H1 (cell line): ENCODE results near the gene ATXN2. TPM values are rescaled to one million over a fixed set of nuclear protein-coding genes. Genes with fewer than 3 reads are reported as not detected.

Experiments used
- CTCF ChIA-PET: fragments of 300-600 bp; sonication (Branson Sonifier 250); formaldehyde crosslinking; loops from one replicate; lab custom pipeline; 2021; ENCODE audit not compliant: partially characterized antibody; lab: Charles Lee
- POLR2A ChIA-PET: fragments of 300-600 bp; sonication (Branson Sonifier 250); formaldehyde crosslinking; loops from one replicate; lab custom pipeline; 2021; ENCODE audit warnings: inconsistent platforms; ENCODE audit not compliant: partially characterized antibody; lab: Charles Lee
- DNase-seq, 2 experiments: peaks; one replicate each; pipeline versions ENCODE4 v3.0.0 to v3.0.0-alpha.2; 2010 to 2022; ENCODE audit warnings: low spot score in 2 of 2, low read depth in 1 of 2, mixed read lengths in 1 of 2
- FAIRE-seq: peaks from 2 replicates; lab custom pipeline; 2011; peaks lifted over from hg19 to GRCh38; lab: Jason Lieb, UNC
- H2AFZ ChIP-seq: 2 replicates; pipeline ENCODE4 v1.8.1; 2012; ENCODE audit warnings: low read length, inconsistent platforms
- H2AK5ac ChIP-seq: 2 replicates; pipeline ENCODE4 v1.6.1; 2013; ENCODE audit warnings: low read depth, low read length
- H2BK120ac ChIP-seq: replicated peaks from 2 replicates; pipeline ENCODE3; 2013; ENCODE audit warnings: low read depth, low read length, inconsistent platforms
- H2BK12ac ChIP-seq: 2 replicates; pipeline ENCODE4 v1.6.1; 2013; ENCODE audit warnings: low read depth, low read length
- H2BK15ac ChIP-seq: 2 replicates; pipeline ENCODE4 v1.6.1; 2013; ENCODE audit warnings: low read length
- H2BK20ac ChIP-seq: 2 replicates; pipeline ENCODE4 v1.6.1; 2013; ENCODE audit warnings: low read length
- H2BK5ac ChIP-seq: 2 replicates; pipeline ENCODE4 v1.6.1; 2013; ENCODE audit warnings: low read depth, low read length
- H3K14ac ChIP-seq: 2 replicates; pipeline ENCODE4 v1.6.1; 2013; ENCODE audit warnings: inconsistent platforms; ENCODE audit not compliant: insufficient read length
- H3K18ac ChIP-seq: 2 replicates; pipeline ENCODE4 v1.6.1; 2013; ENCODE audit warnings: low read length; ENCODE audit errors: extremely low read depth
- H3K23ac ChIP-seq: 2 replicates; pipeline ENCODE4 v1.6.1; 2013; ENCODE audit warnings: inconsistent platforms; ENCODE audit not compliant: insufficient read length
- H3K23me2 ChIP-seq: 2 replicates; pipeline ENCODE4 v1.6.1; 2013; ENCODE audit warnings: low read depth, low read length
- H3K27ac ChIP-seq: 2 replicates; pipeline ENCODE4 v1.6.1; 2011; ENCODE audit warnings: low read depth, low read length, inconsistent platforms
- H3K27me3 ChIP-seq, 4 experiments: replicated peaks in 1 of 4; 1 replicate in 1 of 4; 2 replicates in 3 of 4; pipeline versions ENCODE4 v1.6.1 to v1.8.1; 2011 to 2013; ENCODE audit warnings: low read length in 3 of 4, mild to moderate bottlenecking in 3 of 4, inconsistent platforms in 2 of 4, mixed read lengths in 2 of 4, moderate library complexity in 1 of 4; ENCODE audit not compliant: control insufficient read depth in 3 of 4, insufficient read depth in 3 of 4; ENCODE audit errors: extremely low read depth in 1 of 4
- H3K36me3 ChIP-seq, 4 experiments: 2 replicates each; pipeline versions ENCODE4 v1.6.1 to v1.8.1; 2011 to 2013; ENCODE audit warnings: mild to moderate bottlenecking in 4 of 4, low read length in 3 of 4, moderate library complexity in 2 of 4, control low read depth in 1 of 4, inconsistent platforms in 1 of 4; ENCODE audit not compliant: insufficient read depth in 4 of 4, control insufficient read depth in 2 of 4
- H3K4ac ChIP-seq: replicated peaks from 2 replicates; pipeline ENCODE3; 2013; ENCODE audit warnings: low read length, low read depth, mixed read lengths, inconsistent platforms; ENCODE audit not compliant: insufficient read length
- H3K4me1 ChIP-seq, 4 experiments: replicated peaks in 1 of 4; 1 replicate in 1 of 4; 2 replicates in 3 of 4; pipeline versions ENCODE4 v1.6.1 to v1.8.1; 2011 to 2013; ENCODE audit warnings: low read length in 3 of 4, inconsistent platforms in 2 of 4, mixed read lengths in 1 of 4; ENCODE audit not compliant: insufficient read depth in 4 of 4, control insufficient read depth in 3 of 4
- H3K4me2 ChIP-seq, 2 experiments: 2 replicates each; pipeline versions ENCODE4 v1.6.1 to v1.8.1; 2011 to 2013; ENCODE audit warnings: low read depth in 2 of 2, low read length in 2 of 2, control low read depth in 1 of 2, inconsistent platforms in 1 of 2, mild to moderate bottlenecking in 1 of 2; ENCODE audit not compliant: insufficient read depth in 1 of 2
- H3K4me3 ChIP-seq, 4 experiments: fragments of 200-600, 300-600 bp in 1 of 4; sonication (generic), shearing (Covaris generic), sonication (Bioruptor Twin) in 1 of 4; 2 replicates each; pipeline versions ENCODE4 v1.5.1 to v1.8.1; 2011 to 2016; ENCODE audit warnings: low read length in 4 of 4, low read depth in 3 of 4, control low read depth in 2 of 4, inconsistent platforms in 2 of 4, mild to moderate bottlenecking in 2 of 4, mixed read lengths in 1 of 4, moderate library complexity in 1 of 4; ENCODE audit not compliant: insufficient read depth in 2 of 4; ENCODE audit errors: extremely low read depth in 1 of 4
- H3K56ac ChIP-seq: replicated peaks from 2 replicates; pipeline ENCODE3; 2013; ENCODE audit warnings: low read depth, mild to moderate bottlenecking, mixed read lengths, low read length, inconsistent platforms; ENCODE audit not compliant: insufficient read length
- H3K79me1 ChIP-seq: 2 replicates; pipeline ENCODE4 v1.6.1; 2013; ENCODE audit warnings: low read depth, low read length, control low read depth
- H3K79me2 ChIP-seq, 2 experiments: 2 replicates each; pipeline versions ENCODE4 v1.6.1 to v1.8.1; 2012 to 2013; ENCODE audit warnings: low read length in 2 of 2, mild to moderate bottlenecking in 2 of 2, inconsistent platforms in 1 of 2; ENCODE audit not compliant: insufficient read depth in 2 of 2, control insufficient read depth in 1 of 2
- H3K9ac ChIP-seq, 4 experiments: replicated peaks in 1 of 4; 1 replicate in 1 of 4; 2 replicates in 3 of 4; pipeline versions ENCODE4 v1.6.1 to v1.8.1; 2011 to 2013; ENCODE audit warnings: low read depth in 3 of 4, low read length in 3 of 4, control low read depth in 2 of 4, mild to moderate bottlenecking in 2 of 4, moderate library complexity in 2 of 4, inconsistent platforms in 1 of 4; ENCODE audit errors: extremely low read depth in 1 of 4
- H3K9me3 ChIP-seq, 2 experiments: 2 replicates each; pipeline versions ENCODE4 v1.6.1 to v1.8.1; 2012 to 2013; ENCODE audit warnings: mild to moderate bottlenecking in 2 of 2, moderate library complexity in 2 of 2, control low read depth in 1 of 2, inconsistent platforms in 1 of 2, low read depth in 1 of 2, low read length in 1 of 2, mixed read lengths in 1 of 2; ENCODE audit not compliant: insufficient read depth in 2 of 2
- H4K20me1 ChIP-seq, 2 experiments: replicated peaks in 1 of 2; 2 replicates each; pipeline versions ENCODE3 to v1.8.1; 2011 to 2013; ENCODE audit warnings: inconsistent platforms in 2 of 2, low read length in 2 of 2, mild to moderate bottlenecking in 1 of 2; ENCODE audit not compliant: insufficient read depth in 2 of 2, control insufficient read depth in 1 of 2
- H4K5ac ChIP-seq: 2 replicates; pipeline ENCODE4 v1.6.1; 2013; ENCODE audit warnings: low read length, low read depth, mixed read lengths, inconsistent platforms; ENCODE audit not compliant: insufficient read length
- H4K8ac ChIP-seq: 2 replicates; pipeline ENCODE4 v1.8.0; 2013; ENCODE audit warnings: mild to moderate bottlenecking, moderate library complexity, low read length, inconsistent platforms; ENCODE audit not compliant: insufficient read depth; ENCODE audit errors: extremely low read depth
- H4K91ac ChIP-seq: replicated peaks from 2 replicates; pipeline ENCODE3; 2013; ENCODE audit warnings: low read length, mixed read lengths, inconsistent platforms; ENCODE audit not compliant: insufficient read length
- ASH2L ChIP-seq: fragments of 200-600, 300-600 bp; sonication (generic); IDR thresholded peaks from one replicate; pipeline ENCODE4 v1.7.1; 2017; ENCODE audit warnings: low read length
- ATF3 ChIP-seq: IDR thresholded peaks from 2 replicates; pipeline ENCODE4 v1.6.1; 2011; ENCODE audit warnings: low read depth, mild to moderate bottlenecking, low read length; ENCODE audit not compliant: insufficient read depth
- EGR1 ChIP-seq: IDR thresholded peaks from 2 replicates; pipeline ENCODE4 v1.6.1; 2011; ENCODE audit warnings: low read depth, low read length, borderline replicate concordance
- GTF2F1 ChIP-seq: IDR thresholded peaks from 2 replicates; pipeline ENCODE4 v1.6.1; 2012; ENCODE audit warnings: low read depth, low read length, improper control_type of control experiment, borderline replicate concordance
- JUN ChIP-seq: IDR thresholded peaks from 2 replicates; pipeline ENCODE4 v1.6.1; 2011; ENCODE audit warnings: low read depth, mild to moderate bottlenecking, improper control_type of control experiment, low read length
- MAX ChIP-seq: IDR thresholded peaks from 2 replicates; pipeline ENCODE4 v1.6.1; 2012; ENCODE audit warnings: inconsistent platforms
- RFX5 ChIP-seq: IDR thresholded peaks from 2 replicates; pipeline ENCODE4 v1.6.1; 2011; ENCODE audit warnings: low read depth, low read length, improper control_type of control experiment, borderline replicate concordance
- SP1 ChIP-seq: IDR thresholded peaks from 2 replicates; pipeline ENCODE4 v1.6.1; 2011; ENCODE audit warnings: low read depth, low read length
- TAF7 ChIP-seq: optimal IDR thresholded peaks from 2 replicates; pipeline ENCODE3; 2011; ENCODE audit warnings: low read depth, mild to moderate bottlenecking, inconsistent platforms, low read length, moderate library complexity, borderline replicate concordance
- WGBS, 2 experiments: shearing (Covaris generic) in 1 of 2; methylation state at CpG; one replicate each; pipeline versions ENCODE4 v1.1.6 to v1.1.7; 2013 to 2015; ENCODE audit warnings: low lambda C conversion rate in 2 of 2, mixed read lengths in 2 of 2, inconsistent platforms in 1 of 2, low coverage in 1 of 2, missing lambda C conversion rate in 1 of 2; ENCODE audit not compliant: insufficient replicate concordance in 2 of 2, insufficient coverage in 1 of 2, insufficient read length in 1 of 2; ENCODE audit errors: extremely low coverage in 1 of 2, missing lambda C conversion rate in 1 of 2; 5-methylcytosine and 5-hydroxymethylcytosine counted together
- polyA plus RNA-seq, 7 experiments: library from polyadenylated mRNA; depleted of rRNA in 3 of 7; stranded (reverse) in 5 of 7; unstranded in 2 of 7; fragments of >200 nt in 5 of 7; fragments of 200-250 nt in 2 of 7; gene quantifications; 1 replicate in 5 of 7; 2 replicates in 1 of 7; 4 replicates in 1 of 7; pipeline versions ENCODE4 v1.2.1 to v1.2.3, GENCODE V29; 2011 to 2013; ENCODE audit warnings: missing spikeins in 2 of 7, mixed read lengths in 2 of 7
- total RNA-seq: library from RNA; stranded (reverse); fragmentation: NEBNext Ultra II Directional; extraction: Animal tissue kit (Norgen Biotek cat#: 25700); gene quantifications from 2 replicates; pipeline ENCODE4 v1.2.1, GENCODE V29; 2021

Gene ATXN2
- total and polyA plus RNA-seq, 2 of the 8 experiments (the other 6 are each of a cell fraction or from before 2014, with no cell fraction given), result 46.6 to 80.7 TPM

- no peaks in the 10 kb centered on the region for H3K9me3 ChIP-seq
- no peak overlapping the region for H2BK5ac ChIP-seq
- H2BK20ac ChIP-seq, result no peak overlapping the region
- no peak overlapping the region for H3K18ac ChIP-seq
- no peak overlapping the region for H3K23ac ChIP-seq
- ChIA-PET POLR2A (interaction anchor here (1.2 kb wide), 1 partner anchor 9 kb away, joined by 3 read pairs; no protein-coding TSS in a partner anchor), CTCF (interaction anchor here (0.6 to 31.7 kb wide), 4 partner anchors 14 to 243 kb away, joined by 4 to 838 read pairs (median 97); partner anchors contain the start of gene SH2B3)
- H2AK5ac ChIP-seq, result no peak overlapping the region
- no peak overlapping the region for H3K4ac ChIP-seq
- H3K4me1 ChIP-seq, result peaks cover under 1 to 39% (median 26%) of the 10 kb centered on the region in 4 experiments
- H2BK12ac ChIP-seq, result 0 out of 2 replicates have a peak overlapping the region, but pooled peaks have one; percentile 77
- H3K9ac ChIP-seq, result no peak overlapping the region
- H4K5ac ChIP-seq, result no peak overlapping the region
- peaks cover 25 to 27% of the 10 kb centered on the region in 2 experiments for H4K20me1 ChIP-seq
- no peaks in the 10 kb centered on the region for H3K36me3 ChIP-seq
- no peak overlapping the region for H2BK15ac ChIP-seq
- no peak overlapping the region for H4K91ac ChIP-seq
- H3K27me3 ChIP-seq, result no peaks in the 10 kb centered on the region
- H3K27ac ChIP-seq, result no peak overlapping the region
- no peak overlapping the region for H4K8ac ChIP-seq
- peaks cover 16% of the 10 kb centered on the region for H3K79me1 ChIP-seq
- H3K4me3 ChIP-seq, result no peak overlapping the region
- H3K23me2 ChIP-seq, result no peaks in the 10 kb centered on the region
- DNase-seq, result no peak
- no peak overlapping the region for H2AFZ ChIP-seq
- H3K79me2 ChIP-seq, result peaks cover 3 to 84% of the 10 kb centered on the region in 2 experiments; a peak in 3 of 4 replicates
- H3K4me2 ChIP-seq, result no peak overlapping the region
- no peak for FAIRE-seq
- H3K14ac ChIP-seq, result no peak overlapping the region
- 84% methylated on average over 4 of the region's 4 CpGs; no CpG with 5 or more reads in 1 of the 2 experiments for WGBS, 2 experiments
- H3K56ac ChIP-seq, result no peak overlapping the region
- no peak overlapping the region for H2BK120ac ChIP-seq
- no peak for TF ChIP-seq TAF7
- no peak for TF ChIP-seq GTF2F1
- TF ChIP-seq JUN, result no peak
- TF ChIP-seq MAX, result no peak
- no peak for TF ChIP-seq ATF3
- TF ChIP-seq EGR1, result no peak
- TF ChIP-seq ASH2L, result no peak
- TF ChIP-seq SP1, result no peak
- TF ChIP-seq RFX5, result no peak
Measured at GRCh38 chr12:111436811-111437210, 162.3 kb downstream of the ATXN2 start.
